ENCODE measurements around the gene MDM1.

DNA sequence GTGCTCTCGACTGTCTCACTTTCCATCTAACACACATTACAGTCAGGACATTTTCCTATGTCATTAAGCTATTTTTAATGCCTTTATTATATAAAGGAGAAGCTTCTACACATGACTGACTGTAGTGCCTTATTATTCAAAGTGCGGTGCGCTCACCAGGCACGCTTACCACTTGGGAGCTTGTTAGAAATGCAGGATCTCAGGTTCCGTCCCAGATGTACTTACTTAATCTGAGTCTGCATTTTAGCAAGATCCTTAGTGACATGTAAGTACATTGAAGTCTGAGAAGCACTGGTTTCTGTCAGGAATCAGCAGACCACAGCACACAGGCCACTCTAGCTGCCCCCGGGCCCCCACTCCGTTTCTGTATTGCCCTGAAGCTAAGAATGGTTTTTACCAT is 44.7 kb upstream of the MDM1 start:
- TF ChIP-seq, protein P1, sequence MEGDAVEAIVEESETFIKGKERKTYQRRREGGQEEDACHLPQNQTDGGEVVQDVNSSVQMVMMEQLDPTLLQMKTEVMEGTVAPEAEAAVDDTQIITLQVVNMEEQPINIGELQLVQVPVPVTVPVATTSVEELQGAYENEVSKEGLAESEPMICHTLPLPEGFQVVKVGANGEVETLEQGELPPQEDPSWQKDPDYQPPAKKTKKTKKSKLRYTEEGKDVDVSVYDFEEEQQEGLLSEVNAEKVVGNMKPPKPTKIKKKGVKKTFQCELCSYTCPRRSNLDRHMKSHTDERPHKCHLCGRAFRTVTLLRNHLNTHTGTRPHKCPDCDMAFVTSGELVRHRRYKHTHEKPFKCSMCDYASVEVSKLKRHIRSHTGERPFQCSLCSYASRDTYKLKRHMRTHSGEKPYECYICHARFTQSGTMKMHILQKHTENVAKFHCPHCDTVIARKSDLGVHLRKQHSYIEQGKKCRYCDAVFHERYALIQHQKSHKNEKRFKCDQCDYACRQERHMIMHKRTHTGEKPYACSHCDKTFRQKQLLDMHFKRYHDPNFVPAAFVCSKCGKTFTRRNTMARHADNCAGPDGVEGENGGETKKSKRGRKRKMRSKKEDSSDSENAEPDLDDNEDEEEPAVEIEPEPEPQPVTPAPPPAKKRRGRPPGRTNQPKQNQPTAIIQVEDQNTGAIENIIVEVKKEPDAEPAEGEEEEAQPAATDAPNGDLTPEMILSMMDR (IDR thresholded peaks at IDR 0.05; ENCODE audit: low read depth, low read length, missing input control): no peak
- TF ChIP-seq SP1 (IDR thresholded peaks at IDR 0.05): no peak
- no peak for TF ChIP-seq TAF1 (conservative IDR thresholded peaks at IDR 0.05)
- TF ChIP-seq RAD21 (IDR thresholded peaks at IDR 0.05): no peak
- TF ChIP-seq, protein P2, sequence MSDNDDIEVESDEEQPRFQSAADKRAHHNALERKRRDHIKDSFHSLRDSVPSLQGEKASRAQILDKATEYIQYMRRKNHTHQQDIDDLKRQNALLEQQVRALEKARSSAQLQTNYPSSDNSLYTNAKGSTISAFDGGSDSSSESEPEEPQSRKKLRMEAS (IDR thresholded peaks at IDR 0.05): no peak
- TF ChIP-seq, protein P3, sequence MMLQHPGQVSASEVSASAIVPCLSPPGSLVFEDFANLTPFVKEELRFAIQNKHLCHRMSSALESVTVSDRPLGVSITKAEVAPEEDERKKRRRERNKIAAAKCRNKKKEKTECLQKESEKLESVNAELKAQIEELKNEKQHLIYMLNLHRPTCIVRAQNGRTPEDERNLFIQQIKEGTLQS (IDR thresholded peaks at IDR 0.05): no peak
- no peak for TF ChIP-seq RXRA (IDR thresholded peaks at IDR 0.05)
- TF ChIP-seq, protein P4, sequence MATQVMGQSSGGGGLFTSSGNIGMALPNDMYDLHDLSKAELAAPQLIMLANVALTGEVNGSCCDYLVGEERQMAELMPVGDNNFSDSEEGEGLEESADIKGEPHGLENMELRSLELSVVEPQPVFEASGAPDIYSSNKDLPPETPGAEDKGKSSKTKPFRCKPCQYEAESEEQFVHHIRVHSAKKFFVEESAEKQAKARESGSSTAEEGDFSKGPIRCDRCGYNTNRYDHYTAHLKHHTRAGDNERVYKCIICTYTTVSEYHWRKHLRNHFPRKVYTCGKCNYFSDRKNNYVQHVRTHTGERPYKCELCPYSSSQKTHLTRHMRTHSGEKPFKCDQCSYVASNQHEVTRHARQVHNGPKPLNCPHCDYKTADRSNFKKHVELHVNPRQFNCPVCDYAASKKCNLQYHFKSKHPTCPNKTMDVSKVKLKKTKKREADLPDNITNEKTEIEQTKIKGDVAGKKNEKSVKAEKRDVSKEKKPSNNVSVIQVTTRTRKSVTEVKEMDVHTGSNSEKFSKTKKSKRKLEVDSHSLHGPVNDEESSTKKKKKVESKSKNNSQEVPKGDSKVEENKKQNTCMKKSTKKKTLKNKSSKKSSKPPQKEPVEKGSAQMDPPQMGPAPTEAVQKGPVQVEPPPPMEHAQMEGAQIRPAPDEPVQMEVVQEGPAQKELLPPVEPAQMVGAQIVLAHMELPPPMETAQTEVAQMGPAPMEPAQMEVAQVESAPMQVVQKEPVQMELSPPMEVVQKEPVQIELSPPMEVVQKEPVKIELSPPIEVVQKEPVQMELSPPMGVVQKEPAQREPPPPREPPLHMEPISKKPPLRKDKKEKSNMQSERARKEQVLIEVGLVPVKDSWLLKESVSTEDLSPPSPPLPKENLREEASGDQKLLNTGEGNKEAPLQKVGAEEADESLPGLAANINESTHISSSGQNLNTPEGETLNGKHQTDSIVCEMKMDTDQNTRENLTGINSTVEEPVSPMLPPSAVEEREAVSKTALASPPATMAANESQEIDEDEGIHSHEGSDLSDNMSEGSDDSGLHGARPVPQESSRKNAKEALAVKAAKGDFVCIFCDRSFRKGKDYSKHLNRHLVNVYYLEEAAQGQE (IDR thresholded peaks at IDR 0.05): no peak
- TF ChIP-seq JUND (IDR thresholded peaks at IDR 0.05): no peak
- no peak for TF ChIP-seq YY1 (IDR thresholded peaks at IDR 0.05)
- no peak for TF ChIP-seq EGR1 (IDR thresholded peaks at IDR 0.05; ENCODE audit: low read depth in 2 of 2)
- no peak for TF ChIP-seq GABPA (IDR thresholded peaks at IDR 0.05 in 1 of 2, conservative IDR thresholded peaks at IDR 0.05 in 1 of 2)
- TF ChIP-seq, protein P5, sequence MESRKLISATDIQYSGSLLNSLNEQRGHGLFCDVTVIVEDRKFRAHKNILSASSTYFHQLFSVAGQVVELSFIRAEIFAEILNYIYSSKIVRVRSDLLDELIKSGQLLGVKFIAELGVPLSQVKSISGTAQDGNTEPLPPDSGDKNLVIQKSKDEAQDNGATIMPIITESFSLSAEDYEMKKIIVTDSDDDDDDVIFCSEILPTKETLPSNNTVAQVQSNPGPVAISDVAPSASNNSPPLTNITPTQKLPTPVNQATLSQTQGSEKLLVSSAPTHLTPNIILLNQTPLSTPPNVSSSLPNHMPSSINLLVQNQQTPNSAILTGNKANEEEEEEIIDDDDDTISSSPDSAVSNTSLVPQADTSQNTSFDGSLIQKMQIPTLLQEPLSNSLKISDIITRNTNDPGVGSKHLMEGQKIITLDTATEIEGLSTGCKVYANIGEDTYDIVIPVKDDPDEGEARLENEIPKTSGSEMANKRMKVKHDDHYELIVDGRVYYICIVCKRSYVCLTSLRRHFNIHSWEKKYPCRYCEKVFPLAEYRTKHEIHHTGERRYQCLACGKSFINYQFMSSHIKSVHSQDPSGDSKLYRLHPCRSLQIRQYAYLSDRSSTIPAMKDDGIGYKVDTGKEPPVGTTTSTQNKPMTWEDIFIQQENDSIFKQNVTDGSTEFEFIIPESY (IDR thresholded peaks at IDR 0.05): no peak
- no peak for TF ChIP-seq HNF4A (conservative IDR thresholded peaks at IDR 0.05)
